ENCODE measurements around the gene GABRD.

Gene GABRD

GRCh38 chr1:1982379-1983232 lies 36.5 kb upstream of the GABRD start:
- DNase-seq (ENCODE audit: low read depth, low spot score): no peak
- no peak overlapping the region for H3K27ac ChIP-seq

GRCh38 chr1:1984560-1985070 lies 34.5 kb upstream of the GABRD start:
- DNase-seq (ENCODE audit: low read depth, low spot score): no peak
- no peak overlapping the region for H3K27ac ChIP-seq

GRCh38 chr1:1985375-1986050 lies 33.6 kb upstream of the GABRD start:
- no peak overlapping the region for H3K27ac ChIP-seq
- DNase-seq (ENCODE audit: low read depth, low spot score): no peak

- DNase-seq (ENCODE audit: low read depth, low spot score): no peak
Observed at GRCh38 chr1:1986451-1987141, 32.5 kb upstream of the GABRD start.

GRCh38 chr1:1987142-1987510 lies 32.0 kb upstream of the GABRD start:
- H3K27ac ChIP-seq: no peak overlapping the region
- no peak for DNase-seq (ENCODE audit: low read depth, low spot score)

More at GRCh38 chr1:1986451-1987141, 32.5 kb upstream of the GABRD start:
- no peak overlapping the region for H3K27ac ChIP-seq

GRCh38 chr1:1988061-1988945 lies 30.8 kb upstream of the GABRD start:
- no peak overlapping the region for H3K27ac ChIP-seq
- DNase-seq (ENCODE audit: low read depth, low spot score): no peak

- DNase-seq (ENCODE audit: low read depth, low spot score): no peak
- H3K27ac ChIP-seq: no peak overlapping the region
Observed at GRCh38 chr1:1989102-1989542, 30.0 kb upstream of the GABRD start.

- no peak overlapping the region for H3K27ac ChIP-seq
- no peak for DNase-seq (ENCODE audit: low read depth, low spot score)
Observed at GRCh38 chr1:1989789-1990188, 29.4 kb upstream of the GABRD start.

GRCh38 chr1:1990222-1990621 lies 28.9 kb upstream of the GABRD start:
- no peak overlapping the region for H3K27ac ChIP-seq
- DNase-seq (ENCODE audit: low read depth, low spot score): no peak

GRCh38 chr1:1994536-1994935 lies 24.6 kb upstream of the GABRD start:
- no peak overlapping the region for H3K27ac ChIP-seq
- no peak for DNase-seq (ENCODE audit: low read depth, low spot score)

- no peak overlapping the region for H3K27ac ChIP-seq
- DNase-seq (ENCODE audit: low read depth, low spot score): no peak
Observed at GRCh38 chr1:1996207-1996651, 22.9 kb upstream of the GABRD start.

GRCh38 chr1:1997576-1997975 lies 21.6 kb upstream of the GABRD start:
- DNase-seq (ENCODE audit: low read depth, low spot score): no peak
- no peak overlapping the region for H3K27ac ChIP-seq

GRCh38 chr1:2000432-2000831 lies 18.7 kb upstream of the GABRD start:
- DNase-seq (ENCODE audit: low read depth, low spot score): no peak
- no peak overlapping the region for H3K27ac ChIP-seq

GRCh38 chr1:2000850-2001249 lies 18.3 kb upstream of the GABRD start:
- DNase-seq (ENCODE audit: low read depth, low spot score): no peak
- no peak overlapping the region for H3K27ac ChIP-seq

- no peak overlapping the region for H3K27ac ChIP-seq
- no peak for DNase-seq (ENCODE audit: low read depth, low spot score)
Observed at GRCh38 chr1:2001773-2002411, 17.3 kb upstream of the GABRD start.

- DNase-seq (ENCODE audit: low read depth, low spot score): no peak
- no peak within 1 kb of the TSS for H3K27ac ChIP-seq
Observed at GRCh38 chr1:2003541-2004131, 15.5 kb upstream of the GABRD start, which contains the start of gene CFAP74. Gene CFAP74, minus strand, starts transcription at chr1:2003786. Its CDS starts 12,830 bp downstream, at chr1:1990956.

GRCh38 chr1:2004856-2005255 lies 14.3 kb upstream of the GABRD start:
- no peak for DNase-seq (ENCODE audit: low read depth, low spot score)
- H3K27ac ChIP-seq: no peak overlapping the region

- no peak for DNase-seq (ENCODE audit: low read depth, low spot score)
Observed at GRCh38 chr1:2009101-2010053, 9.8 kb upstream of the GABRD start.

More at GRCh38 chr1:2009101-2010053, 9.8 kb upstream of the GABRD start:
- no peak overlapping the region for H3K27ac ChIP-seq

Measured in epithelial cell of prostate (primary cell).